ENCODE results near the gene LAMA3.

DNA sequence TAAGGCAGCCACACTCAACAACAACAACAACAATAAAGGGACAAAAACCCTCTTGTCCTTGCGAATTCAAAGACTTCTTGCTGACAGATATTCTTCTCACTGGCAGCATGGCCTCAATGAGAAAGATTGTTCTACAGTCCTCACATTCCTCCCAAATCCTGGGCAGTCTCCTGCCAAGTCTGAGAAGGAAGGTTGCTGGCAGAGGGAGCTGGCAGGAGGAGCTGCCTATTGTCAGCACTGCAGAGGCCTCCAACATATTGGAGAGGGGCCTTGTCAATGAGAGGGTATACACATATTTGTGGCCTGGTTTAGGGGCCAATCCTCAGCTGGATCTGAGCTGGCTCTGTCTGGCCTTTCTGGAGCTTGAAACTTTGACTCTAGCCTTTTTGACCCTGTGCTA lies 63.5 kb downstream of the LAMA3 start:
- TF ChIP-seq, protein P1, sequence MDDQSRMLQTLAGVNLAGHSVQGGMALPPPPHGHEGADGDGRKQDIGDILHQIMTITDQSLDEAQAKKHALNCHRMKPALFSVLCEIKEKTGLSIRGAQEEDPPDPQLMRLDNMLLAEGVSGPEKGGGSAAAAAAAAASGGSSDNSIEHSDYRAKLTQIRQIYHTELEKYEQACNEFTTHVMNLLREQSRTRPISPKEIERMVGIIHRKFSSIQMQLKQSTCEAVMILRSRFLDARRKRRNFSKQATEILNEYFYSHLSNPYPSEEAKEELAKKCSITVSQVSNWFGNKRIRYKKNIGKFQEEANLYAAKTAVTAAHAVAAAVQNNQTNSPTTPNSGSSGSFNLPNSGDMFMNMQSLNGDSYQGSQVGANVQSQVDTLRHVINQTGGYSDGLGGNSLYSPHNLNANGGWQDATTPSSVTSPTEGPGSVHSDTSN (CRISPR knock-in tag; IDR thresholded peaks at IDR 0.05): no peak
- TF ChIP-seq ZNF660 (tag by site-specific recombination; IDR thresholded peaks at IDR 0.05) (no peak), CTCF (tag by site-specific recombination; IDR thresholded peaks at IDR 0.05) (no peak), ZNF157 (tag by site-specific recombination; IDR thresholded peaks at IDR 0.05) (no peak)
- TF ChIP-seq, protein P2, sequence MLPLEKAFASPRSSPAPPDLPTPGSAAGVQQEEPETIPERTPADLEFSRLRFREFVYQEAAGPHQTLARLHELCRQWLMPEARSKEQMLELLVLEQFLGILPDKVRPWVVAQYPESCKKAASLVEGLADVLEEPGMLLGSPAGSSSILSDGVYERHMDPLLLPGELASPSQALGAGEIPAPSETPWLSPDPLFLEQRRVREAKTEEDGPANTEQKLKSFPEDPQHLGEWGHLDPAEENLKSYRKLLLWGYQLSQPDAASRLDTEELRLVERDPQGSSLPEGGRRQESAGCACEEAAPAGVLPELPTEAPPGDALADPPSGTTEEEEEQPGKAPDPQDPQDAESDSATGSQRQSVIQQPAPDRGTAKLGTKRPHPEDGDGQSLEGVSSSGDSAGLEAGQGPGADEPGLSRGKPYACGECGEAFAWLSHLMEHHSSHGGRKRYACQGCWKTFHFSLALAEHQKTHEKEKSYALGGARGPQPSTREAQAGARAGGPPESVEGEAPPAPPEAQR (tag by site-specific recombination; IDR thresholded peaks at IDR 0.05): no peak
